ENCODE measurements around the gene TNP2.
A peak's percentile ranks its signal among the peaks of the same experiment; 100 is the strongest.

The TNP2 gene

DNA sequence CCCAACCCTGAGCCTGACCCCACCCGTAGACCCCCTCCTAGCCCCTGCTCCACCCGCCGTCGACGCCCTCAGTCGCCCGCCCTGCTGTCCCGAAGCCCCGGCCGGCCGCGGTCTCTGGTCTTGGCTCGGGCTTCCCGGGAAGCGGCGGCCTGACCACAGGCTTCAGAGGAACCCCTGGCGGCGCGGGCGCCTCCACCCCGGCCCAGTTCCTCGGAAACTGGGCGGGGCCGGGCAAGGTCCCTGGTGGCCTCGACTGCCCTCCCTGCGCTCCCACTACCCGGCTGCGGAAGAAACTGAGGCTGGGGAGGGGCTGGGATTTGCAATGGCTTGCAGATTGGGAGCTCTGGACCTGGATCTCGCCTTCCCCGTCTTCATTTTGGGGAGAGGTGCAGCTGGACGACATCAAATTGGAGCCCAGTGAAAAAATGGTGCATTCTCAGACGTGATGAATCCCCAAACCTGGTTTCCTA lies 12.4 kb downstream of the TNP2 start:
- no peak for DNase-seq (ENCODE audit: low spot score)

DNA sequence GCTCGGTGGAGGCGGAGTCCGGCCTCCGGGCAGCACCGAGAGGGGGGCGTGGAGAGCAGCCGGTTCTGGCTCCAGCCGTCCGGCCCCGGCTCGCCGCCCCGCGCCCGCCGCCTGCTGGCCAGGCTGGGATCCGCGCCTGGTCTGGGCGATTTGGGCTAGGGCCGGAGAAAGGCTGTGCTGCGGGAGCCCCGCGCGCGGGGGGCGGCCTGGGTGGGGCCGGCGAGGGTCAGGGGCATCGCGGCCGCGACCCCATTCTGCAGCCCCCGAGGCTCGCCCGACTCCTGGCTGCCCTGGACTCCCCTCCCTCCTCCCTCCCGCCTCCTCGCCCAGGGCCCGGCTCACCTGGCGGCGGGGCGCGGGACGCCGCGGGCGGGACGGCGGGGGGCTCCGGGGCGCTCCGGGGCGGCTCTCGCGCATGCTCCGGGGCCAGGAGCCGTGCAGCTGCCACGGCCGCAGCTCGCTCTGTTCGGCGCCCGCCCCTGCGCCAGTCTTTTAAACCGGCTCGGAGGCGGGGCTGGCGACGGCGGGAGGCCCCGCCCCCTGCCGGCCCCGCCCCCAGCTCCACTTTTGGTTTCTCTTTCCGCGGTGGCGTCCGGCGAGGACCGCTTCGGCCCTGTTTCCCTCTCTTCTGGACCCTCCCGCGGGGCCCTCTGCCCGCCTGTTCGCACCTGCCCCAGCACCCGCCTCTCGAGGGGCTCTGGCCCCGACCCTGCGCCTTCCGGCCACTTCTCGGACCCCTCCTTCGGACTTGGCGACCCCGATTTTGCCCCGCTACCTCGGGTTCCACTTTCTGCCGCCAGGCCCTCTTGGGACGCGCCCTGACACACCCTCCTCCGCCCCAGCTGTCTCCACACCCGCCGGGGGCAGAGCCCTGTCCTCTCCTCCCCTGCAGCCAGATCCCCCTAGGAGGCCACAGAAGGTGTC lies 13.1 kb downstream of the TNP2 start, which contains the start of gene SOCS1:
SOCS1 (minus strand) TSS at position 468 of the 924 bp plus-strand sequence. CDS start 726 bp downstream, outside the sequence.
- DNase-seq (ENCODE audit: low spot score), result peak; percentile 88

DNA sequence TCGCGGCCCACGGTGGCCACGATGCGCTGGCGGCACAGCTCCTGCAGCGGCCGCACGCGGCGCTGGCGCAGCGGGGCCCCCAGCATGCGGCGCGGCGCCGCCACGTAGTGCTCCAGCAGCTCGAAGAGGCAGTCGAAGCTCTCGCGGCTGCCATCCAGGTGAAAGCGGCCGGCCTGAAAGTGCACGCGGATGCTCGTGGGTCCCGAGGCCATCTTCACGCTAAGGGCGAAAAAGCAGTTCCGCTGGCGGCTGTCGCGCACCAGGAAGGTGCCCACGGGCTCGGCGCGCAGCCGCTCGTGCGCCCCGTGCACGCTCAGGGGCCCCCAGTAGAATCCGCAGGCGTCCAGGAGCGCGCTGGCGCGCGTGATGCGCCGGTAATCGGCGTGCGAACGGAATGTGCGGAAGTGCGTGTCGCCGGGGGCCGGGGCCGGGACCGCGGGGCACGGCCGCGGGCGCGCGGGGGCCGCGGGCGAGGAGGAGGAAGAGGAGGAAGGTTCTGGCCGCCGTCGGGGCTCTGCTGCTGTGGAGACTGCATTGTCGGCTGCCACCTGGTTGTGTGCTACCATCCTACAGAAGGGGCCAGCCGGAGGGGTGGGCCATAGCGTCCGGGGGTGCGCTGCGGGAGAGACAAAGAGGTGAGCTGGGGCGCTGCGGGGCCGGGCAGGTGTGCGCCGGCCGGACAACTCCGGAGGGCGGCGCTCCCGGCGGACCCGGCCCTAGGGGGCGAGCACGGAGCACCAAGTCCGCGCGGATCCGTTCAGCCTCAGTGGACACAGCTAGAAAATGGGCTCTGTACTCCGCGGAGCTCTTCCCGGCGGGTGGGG lies 14.0 kb downstream of the TNP2 start:
- peak; percentile 23 for DNase-seq (ENCODE audit: low spot score)

DNA sequence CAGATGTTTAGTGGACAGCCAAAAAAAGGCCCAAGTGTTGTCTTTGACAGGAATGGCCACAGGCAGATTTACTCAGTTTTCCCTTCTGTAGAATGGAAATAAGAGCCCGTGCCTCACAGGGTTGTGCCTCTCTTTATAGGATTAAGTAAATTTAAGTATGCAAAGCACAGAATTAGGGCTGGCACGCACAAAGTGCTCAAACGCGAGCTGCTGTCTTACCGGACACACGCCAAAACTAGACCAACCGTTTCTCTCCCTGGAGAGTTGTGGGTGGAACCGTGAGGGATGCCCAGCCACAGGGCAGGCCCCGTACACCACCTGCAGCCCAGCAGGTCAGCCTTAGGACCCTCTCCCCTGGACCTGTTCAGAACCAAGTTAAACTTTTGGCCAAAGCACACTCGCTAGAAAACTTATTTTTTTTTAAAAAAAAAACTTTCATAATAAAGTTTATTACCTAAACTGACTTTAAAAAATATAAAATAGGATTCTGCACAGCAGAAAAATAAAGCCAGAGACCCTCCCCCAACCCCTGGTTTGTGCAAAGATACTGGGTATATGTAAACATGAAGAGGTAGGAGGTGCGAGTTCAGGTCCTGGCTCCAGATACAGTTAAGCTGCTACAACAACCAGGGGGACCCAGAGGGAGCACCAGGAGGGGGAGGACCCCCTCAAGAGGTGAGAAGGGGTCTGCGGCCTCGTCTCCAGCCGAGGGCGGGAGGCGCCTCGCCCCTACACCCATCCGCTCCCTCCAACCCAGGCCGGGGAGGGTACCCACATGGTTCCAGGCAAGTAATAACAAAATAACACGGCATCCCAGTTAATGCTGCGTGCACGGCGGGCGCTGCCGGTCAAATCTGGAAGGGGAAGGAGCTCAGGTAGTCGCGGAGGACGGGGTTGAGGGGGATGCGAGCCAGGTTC lies 14.9 kb downstream of the TNP2 start:
- peak; percentile 29 for DNase-seq (ENCODE audit: low spot score)

DNA sequence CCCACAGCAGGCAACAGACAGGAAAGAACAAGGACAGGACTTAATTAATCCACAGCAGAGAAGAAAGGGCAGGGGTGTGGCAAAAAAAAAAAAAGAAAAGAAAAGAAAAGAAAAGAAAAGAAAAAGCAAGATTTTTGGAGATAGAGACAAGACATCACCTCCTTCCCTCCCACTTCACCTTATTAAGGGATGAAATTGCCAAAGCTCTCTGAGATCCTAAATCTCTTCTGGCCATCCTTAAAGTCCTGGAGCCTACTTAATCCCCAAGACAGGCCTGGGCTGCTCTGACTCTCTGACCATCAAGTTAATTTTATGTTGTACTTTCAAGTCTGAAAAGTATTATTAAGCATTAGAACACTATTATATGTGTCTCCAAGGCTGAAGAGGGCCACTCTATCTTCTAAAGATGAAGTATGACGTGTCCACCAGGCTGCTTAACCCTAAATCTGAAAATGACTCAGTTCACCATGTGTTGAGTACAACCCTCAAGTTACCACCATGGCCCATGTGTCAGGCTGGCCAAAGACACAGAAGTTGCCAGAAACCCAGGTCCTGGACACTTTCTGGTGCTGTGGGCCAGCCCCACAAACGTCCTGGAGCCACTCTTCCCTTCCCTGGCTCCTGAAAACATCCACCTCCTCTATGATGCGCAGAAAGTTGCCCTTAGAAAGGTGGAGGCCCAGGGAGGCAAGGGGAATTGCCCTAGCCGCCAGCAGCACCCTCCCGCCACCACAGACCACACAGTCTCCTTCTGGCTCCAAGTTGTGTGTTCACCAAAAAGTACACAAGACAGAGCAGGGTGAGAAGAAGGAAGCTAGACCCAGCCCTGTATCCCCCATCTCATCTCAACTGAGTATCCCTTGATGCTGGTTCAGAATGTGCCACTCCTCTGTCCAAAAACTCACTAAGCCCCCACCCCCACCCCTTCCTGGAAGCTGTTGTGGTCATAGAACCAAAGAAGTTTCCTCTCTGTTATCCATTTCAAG lies 15.8 kb downstream of the TNP2 start:
- no peak for DNase-seq (ENCODE audit: low spot score)

DNA sequence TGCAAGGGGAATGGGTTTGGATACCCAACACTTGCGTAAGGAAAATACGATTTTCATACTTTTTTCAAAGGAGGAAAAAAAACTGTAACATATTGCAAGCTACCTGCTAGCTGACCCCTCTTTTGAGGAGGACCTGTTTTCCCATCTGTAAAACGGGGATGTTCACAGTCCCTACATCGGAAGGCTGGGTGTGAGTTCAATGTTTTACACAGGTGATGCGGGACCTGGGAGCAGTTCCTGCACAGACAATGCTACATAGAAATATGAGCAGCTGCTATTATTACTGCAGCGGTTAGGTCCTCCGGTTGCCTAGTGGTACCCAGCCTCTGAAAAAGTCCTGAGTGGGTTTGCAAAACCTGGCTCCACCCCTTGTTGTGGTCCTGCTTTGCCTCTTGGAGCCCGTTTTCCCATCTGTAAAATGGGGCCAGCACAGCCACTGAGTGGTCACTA lies 16.6 kb downstream of the TNP2 start:
- DNase-seq (ENCODE audit: low spot score), result no peak

DNA sequence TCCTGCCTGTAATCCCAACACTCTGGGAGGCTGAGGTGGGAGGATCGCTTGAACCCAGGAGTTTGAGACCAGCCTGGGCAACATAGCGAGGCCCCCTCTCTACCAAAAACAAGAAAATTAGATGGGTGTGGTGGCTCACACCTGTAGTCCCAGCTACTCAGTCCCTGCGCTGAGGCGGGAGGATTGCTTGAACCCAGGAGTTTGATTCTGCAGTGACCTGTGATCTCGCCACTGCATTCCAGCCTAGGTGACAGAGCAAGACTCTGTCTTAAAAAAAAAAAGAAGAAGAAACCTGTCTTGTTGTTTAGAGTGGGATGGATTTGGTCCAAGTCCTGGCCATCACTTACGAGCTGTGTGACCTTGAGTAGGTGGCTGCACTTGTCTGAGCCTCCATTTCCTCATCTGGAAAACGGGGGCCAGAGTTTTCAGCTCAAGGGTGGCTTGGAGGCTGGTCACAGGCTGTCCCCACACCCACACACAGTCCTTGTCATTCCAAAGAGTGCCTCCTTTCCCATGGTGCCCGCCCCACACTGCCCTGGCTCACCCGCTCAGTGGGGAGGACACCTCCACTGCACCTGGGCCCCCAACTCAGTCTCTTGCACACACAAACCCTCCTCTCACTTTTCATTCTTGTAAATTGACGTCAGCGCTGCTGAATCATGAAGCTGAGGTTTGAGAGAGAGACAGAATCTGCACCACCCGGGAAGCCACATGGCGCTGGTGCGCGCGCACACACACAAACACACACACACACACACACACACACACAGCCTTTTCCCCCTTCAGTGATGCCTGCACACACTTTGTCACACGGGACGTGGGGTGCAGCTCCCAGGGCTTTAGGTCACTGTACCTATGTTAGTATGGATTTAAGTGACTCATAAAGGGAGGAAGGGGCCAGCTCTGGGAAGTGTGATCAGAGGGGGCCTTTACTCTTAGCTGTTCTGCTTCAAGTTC lies 17.3 kb downstream of the TNP2 start:
- DNase-seq (ENCODE audit: low spot score), result no peak

DNA sequence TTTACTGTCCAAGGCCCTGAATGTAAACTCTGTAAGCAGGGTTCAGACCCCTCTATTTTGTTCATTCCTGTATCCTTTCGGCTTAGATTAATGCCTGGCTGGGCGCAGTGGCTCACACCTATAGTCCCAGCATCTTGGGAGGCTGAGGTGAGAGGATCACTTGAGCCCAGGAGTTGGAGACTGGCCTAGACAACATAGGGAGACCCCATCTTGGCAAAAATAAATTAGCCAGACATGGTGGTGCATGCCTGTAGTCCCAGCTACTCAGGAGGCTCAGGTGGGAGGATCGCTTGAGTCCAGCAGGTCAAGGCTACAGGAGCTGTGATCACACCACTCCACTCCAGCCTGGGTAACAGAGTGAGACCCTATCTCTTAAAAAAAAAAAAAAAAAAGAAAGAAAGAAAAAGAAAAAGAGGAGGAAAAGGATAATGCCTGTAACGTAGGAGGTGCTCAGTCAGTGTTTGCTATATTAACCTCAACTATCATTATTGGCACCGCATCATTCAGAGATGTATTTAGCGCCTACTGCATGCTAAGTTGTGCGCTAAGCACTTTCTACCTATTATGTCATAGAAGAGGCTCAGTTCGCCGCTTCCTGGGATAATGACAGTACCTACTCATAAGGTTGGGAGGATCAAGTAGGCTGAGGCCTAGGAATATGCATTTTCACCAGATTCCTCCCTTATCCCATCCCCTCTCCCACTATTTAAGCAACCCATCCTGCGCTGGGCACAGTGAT lies 18.2 kb downstream of the TNP2 start:
- DNase-seq (ENCODE audit: low spot score), result no peak

DNA sequence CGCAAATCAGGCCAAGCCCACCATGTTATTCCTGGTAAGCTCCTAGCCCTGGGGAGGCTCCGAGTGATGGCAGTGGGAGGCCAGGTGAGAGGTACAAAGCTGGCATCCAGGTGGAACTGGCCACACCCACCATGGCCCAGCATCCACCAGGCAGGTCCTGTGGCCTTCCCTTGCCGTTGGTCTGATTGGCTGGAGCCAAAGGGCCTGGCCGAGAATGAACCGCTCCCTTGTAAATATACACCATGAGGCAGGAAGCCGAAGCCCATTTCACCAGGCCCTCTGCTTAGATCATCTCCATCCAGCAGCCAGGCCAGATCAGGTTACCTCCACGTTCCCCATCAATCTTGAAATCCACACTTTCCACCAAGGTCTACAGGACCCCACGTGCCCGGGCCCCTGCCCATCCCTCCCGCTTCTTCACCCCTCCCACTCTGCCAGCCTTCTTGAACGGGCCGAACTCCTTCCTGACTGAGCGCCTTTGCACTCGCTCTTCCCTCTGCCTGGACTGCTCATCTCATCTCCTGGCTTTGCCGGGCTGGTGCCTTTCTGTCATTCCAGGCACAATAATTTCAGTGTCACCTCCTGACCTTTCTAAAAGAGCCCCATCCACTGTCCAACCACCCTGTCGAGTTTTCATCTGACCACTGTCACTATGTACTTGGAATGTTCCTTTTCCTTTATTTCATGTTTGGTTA lies 18.9 kb downstream of the TNP2 start:
- no peak for DNase-seq (ENCODE audit: low spot score)

DNA sequence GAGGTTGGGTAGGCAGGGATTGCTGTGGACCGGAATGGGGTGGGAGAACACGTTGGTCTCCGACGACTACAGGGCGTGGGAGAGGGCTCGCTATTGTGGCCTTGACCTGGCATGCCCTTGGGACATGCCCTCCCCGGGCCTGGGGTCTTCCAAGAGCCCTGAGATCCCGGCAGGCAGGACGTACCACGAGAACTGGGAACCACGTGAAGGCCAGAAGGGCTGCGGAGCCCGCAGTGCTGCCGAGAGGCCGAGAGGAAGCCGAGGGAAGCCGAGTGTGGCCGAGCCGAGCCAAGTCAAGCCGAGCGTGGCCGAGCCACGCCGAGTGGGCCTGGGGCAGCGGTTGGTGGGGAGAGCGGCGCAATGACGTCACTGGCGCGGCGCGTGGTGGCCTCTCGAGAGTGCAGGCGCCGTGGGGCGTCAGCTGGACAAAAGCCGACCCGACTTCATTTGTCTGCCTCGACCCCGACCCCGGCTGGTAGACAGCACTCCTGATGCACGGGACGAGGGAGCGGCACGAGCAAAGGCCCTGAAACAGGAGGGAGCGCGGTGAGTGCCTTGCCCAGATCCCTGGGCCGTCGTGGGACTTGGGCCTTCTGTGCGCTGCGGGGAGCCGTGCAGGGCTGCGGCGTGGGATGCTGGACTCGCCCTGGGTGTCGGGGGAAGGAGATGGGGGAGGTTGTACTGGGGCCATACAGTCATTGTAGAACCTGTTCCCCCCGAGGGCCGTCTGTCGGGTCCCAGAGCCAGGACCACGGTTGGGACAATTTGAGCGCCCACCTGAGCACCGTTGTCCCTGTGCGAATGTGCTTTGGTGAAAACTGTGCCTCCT lies 19.7 kb downstream of the TNP2 start:
- no peak for DNase-seq (ENCODE audit: low spot score)

DNA sequence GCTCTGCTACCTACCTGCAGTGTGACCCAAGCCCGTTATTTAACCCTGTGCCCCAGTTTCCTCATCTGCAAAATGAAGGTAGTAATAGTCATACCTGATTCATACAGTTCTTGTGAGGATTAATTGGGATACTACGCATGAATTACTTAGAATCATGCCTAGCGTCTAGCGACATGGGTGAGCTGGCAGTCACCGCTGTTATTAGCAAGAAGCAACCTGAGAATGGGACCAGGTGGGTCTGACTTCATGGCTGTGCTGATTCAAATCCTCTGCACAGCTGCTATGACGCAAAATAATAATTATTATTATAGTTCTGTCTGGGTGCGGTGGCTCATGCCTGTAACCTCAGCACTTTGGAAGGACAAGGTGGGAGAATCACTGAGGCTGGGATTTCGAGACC lies 21.0 kb downstream of the TNP2 start:
- no peak for DNase-seq (ENCODE audit: low spot score)

DNA sequence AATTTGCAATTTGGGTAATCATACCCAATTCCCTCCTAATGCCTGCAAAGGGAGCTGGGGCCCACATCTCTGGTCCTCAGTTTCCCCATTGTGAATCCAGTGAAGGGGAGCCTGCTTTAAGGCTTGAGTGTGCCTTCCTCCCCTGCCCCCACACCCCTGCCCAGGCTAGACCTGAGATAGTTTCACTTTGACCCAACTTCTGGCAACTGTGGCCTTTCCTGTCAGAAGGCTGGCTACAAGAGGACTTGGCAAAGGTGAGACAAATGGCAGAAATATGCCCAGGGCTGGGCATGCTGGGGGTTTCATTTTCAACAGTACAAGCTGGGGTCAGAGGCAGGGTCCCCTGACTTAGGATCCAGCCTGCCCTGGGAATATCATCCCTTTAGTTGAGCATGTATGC lies 23.1 kb downstream of the TNP2 start:
- no peak for DNase-seq (ENCODE audit: low spot score)

DNA sequence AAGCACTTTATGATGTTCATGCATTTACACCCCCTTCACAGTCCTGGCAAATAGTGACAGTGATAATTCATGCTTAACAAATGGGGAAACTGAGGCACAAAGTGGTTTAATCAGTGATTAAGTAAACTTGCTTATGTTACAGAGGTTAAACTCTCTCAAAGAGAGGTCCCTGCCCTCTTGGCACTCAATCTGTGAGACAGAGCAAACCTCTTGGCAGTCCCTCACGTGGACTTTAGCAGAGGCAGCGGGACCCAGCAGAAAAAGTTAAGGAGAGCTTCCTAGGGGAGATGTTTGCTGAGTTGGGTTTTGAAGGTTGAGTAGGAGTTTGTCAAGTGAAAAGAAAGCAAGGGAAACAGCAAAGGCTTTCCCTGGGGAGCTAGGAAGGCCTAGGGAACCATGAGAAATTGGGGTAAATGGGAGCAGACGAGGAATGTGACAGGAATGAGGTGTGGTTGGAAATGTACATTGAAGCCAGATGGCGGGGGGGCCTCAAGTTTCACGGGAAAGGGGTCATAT lies 23.8 kb downstream of the TNP2 start:
- no peak for DNase-seq (ENCODE audit: low spot score)

DNA sequence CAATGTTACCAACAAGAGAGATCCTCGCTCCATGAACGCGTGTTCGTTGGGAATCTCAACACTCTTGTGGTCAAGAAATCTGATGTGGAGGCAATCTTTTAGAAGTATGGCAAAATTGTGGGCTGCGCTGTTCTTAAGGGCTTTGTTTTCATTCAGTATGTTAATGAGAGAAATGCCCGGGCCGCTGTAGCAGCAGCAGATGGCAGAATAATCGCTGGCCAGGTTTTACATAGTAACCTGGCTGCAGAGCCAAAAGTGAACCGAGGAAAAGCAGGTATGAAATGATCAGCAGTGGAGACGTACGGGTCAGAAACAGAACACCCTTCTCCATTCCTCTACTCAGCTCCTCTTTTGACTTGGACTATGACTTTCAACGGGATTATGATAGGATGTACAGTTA lies 26.5 kb downstream of the TNP2 start:
- no peak for DNase-seq (ENCODE audit: low spot score)

DNA sequence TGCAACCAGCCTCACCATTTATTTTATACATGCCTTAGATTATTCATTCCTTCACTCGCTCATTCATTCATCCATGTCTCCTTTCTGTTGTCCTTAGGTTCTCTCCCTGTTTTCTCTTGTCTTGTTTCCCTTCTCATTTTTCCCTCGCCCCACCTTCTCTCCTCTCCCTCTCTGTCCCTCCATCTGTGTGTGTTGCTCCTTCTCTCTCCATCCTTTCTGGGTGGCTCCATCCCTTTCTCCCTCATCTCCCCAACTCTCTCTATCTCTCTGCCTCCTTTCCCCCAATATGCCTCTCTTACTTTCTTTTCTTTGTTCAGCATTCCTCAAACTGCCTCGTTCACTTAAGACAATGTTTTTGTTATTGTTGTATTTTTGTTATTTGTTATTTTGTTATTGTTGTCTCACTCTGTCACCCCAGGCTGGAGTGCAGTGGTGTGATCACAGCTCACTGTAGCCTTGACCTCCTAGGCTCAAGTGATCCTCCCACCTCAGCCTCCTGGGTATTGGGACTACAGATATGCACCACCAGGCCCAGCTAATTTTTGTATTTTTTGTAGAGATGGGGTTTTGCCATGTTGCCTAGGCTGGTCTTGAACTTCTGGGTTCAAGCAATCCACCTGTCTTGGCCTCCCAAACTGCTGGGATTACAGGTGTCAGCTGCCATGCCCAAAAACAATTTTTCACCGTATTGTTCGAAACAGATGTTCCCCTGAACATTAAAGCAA lies 27.5 kb downstream of the TNP2 start:
- DNase-seq (ENCODE audit: low spot score), result no peak
